ENCODE data around the gene IQUB. TPM values are rescaled to one million over a fixed set of nuclear protein-coding genes. Genes with fewer than 3 reads are reported as not detected.

Gene IQUB
- 1.0 TPM for total RNA-seq

- intact Hi-C loops (cut with DNase I): no loop called here
- DNase-seq (ENCODE audit: low spot score) (peak; percentile 100), ATAC-seq (peak; percentile 98)
Measured at GRCh38 chr7:123534383-123535260, at the start of gene IQUB. IQUB (minus strand) TSS chr7:123534595; CDS start chr7:123512340, 22,255 bp downstream.

GRCh38 chr7:123583821-123584220 lies 49.4 kb upstream of the IQUB start:
- DNase-seq (ENCODE audit: low spot score) (no peak), ATAC-seq (no peak)
- intact Hi-C loops (cut with DNase I): no loop called here

- DNase-seq (ENCODE audit: low spot score) (no peak), ATAC-seq (no peak)
- intact Hi-C loops (cut with DNase I): no loop called here
Measured at GRCh38 chr7:123581162-123581459, 46.7 kb upstream of the IQUB start.

GRCh38 chr7:123580406-123581161 lies 46.2 kb upstream of the IQUB start:
- ATAC-seq: peak; percentile 67
- DNase-seq (ENCODE audit: low spot score): no peak
- intact Hi-C loops (cut with DNase I): no loop called here

GRCh38 chr7:123579416-123579815 lies 45.0 kb upstream of the IQUB start:
- no peak for DNase-seq (ENCODE audit: low spot score)
- ATAC-seq: no peak
- intact Hi-C loops (cut with DNase I): no loop called here

- no peak for DNase-seq (ENCODE audit: low spot score)
- no peak for ATAC-seq
- intact Hi-C loops (cut with DNase I): no loop called here
Measured at GRCh38 chr7:123573896-123574467, 39.6 kb upstream of the IQUB start.

GRCh38 chr7:123573341-123573740 lies 38.9 kb upstream of the IQUB start:
- ATAC-seq (no peak), DNase-seq (ENCODE audit: low spot score) (no peak)
- intact Hi-C loops (cut with DNase I): no loop called here

- intact Hi-C loops (cut with DNase I): no loop called here
- no peak for ATAC-seq
Measured at GRCh38 chr7:123571684-123572083, 37.3 kb upstream of the IQUB start.

GRCh38 chr7:123571187-123571586 lies 36.8 kb upstream of the IQUB start:
- DNase-seq (ENCODE audit: low spot score) (no peak), ATAC-seq (no peak)
- intact Hi-C loops (cut with DNase I): no loop called here

More at GRCh38 chr7:123571684-123572083, 37.3 kb upstream of the IQUB start:
- no peak for DNase-seq (ENCODE audit: low spot score)

- no peak for ATAC-seq
- intact Hi-C loops (cut with DNase I): no loop called here
- DNase-seq (ENCODE audit: low spot score): no peak
Measured at GRCh38 chr7:123570390-123571182, 36.2 kb upstream of the IQUB start.

GRCh38 chr7:123569352-123570010 lies 35.1 kb upstream of the IQUB start:
- DNase-seq (ENCODE audit: low spot score) (no peak), ATAC-seq (no peak)
- intact Hi-C loops (cut with DNase I): no loop called here

GRCh38 chr7:123562121-123562520 lies 27.7 kb upstream of the IQUB start:
- DNase-seq (ENCODE audit: low spot score) (no peak), ATAC-seq (no peak)
- intact Hi-C loops (cut with DNase I): no loop called here

- DNase-seq (ENCODE audit: low spot score) (no peak), ATAC-seq (no peak)
- intact Hi-C loops (cut with DNase I): no loop called here
Measured at GRCh38 chr7:123558289-123558874, 24.0 kb upstream of the IQUB start.

- DNase-seq (ENCODE audit: low spot score) (peak; percentile 97), ATAC-seq (peak; percentile 99)
- intact Hi-C loops (cut with DNase I): no loop called here
Measured at GRCh38 chr7:123557398-123558288, 23.2 kb upstream of the IQUB start, which contains the start of gene NDUFA5. NDUFA5 (minus strand) TSS chr7:123557818; CDS start chr7:123557795, 23 bp downstream.

GRCh38 chr7:123557016-123557397 lies 22.6 kb upstream of the IQUB start:
- intact Hi-C loops (cut with DNase I): no loop called here
- DNase-seq (ENCODE audit: low spot score): no peak
- peak; percentile 23 for ATAC-seq

GRCh38 chr7:123555484-123555883 lies 21.1 kb upstream of the IQUB start:
- ATAC-seq (no peak), DNase-seq (ENCODE audit: low spot score) (no peak)

GRCh38 chr7:123553159-123553558 lies 18.8 kb upstream of the IQUB start:
- ATAC-seq (no peak), DNase-seq (ENCODE audit: low spot score) (no peak)
- intact Hi-C loops (cut with DNase I): no loop called here

More at GRCh38 chr7:123555484-123555883, 21.1 kb upstream of the IQUB start:
- intact Hi-C loops (cut with DNase I): no loop called here

Measured in sciatic nerve (tissue), 2 donors.